Non-pigmented ciliary epithelial cell (primary cell): Measurements from ENCODE around the gene RND2.
"Not testable (repeated sequence)": the region's sequence is repeated elsewhere in the genome, so short reads cannot be mapped to it uniquely, and the experiment has no call there.

Source experiments
- DNase-seq: peaks from one replicate; pipeline ENCODE4 v3.0.0-alpha.2; 2010; ENCODE audit warnings: low read depth

The RND2 gene

DNA sequence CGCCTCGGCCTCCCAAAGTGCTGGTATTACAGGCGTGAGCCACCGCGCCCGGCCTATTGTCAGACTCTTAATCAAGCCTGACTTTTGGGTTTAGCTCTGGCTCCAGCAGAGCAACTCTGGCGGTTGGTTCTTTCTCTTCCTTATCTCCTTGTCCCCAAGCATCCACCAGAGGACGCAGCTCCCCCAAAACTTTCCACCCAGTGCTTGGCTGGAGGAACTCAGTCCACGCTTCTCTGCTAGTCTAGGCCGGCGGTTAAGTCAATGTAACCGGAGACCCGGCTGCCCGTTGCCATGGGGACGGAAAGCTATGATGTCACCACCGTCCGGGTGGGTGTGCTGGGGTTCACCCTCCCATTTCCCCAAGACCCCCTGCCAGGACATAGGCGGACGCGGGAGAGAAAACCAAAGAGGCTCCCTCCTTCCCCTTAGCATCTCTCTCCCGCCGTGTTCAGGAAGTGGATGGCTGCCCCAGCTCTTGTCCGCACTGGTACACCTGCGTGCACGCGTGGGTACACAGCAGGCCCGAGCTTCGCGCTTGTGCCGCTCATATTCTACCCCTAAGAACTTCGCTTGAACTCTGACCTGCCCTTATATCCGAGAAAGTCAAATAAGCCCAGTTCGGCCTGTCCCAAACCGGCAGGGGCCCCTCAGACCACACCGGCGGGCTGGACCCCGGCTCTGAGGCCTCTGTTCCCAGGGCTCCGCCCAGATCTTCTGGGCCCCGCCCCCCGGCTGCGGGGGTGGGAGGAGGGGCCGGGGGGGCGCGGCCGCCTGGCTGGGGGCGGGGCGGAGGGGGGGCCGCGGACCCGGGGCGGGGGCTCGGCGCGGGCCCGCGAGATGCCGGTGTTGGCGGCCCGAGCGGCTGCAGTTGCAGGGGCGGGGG is at the start of gene RND2:
RND2 (plus strand) TSS at position 825 of the 883 bp plus-strand sequence. CDS start 117 bp downstream, outside the sequence.
- DNase-seq: peak; percentile 88

DNA sequence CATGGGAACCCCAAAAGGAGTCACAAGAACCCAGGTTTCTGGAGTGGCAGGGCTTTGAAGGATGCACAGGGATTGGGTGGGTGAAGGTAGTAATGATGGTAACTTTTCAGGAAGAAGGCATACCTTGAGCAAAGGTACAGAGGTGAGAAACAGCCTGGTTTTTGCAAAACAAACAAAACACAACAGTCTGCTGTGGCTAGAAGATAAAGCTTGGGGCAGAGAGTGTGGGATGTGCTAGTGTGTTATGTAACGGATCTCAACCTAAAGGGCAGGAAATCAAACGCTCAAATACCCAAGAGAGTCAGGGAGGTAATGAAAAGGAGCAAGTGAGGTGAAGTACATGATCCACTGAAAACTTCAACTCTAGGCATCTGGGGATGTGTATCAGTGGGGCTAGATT is 49.8 kb upstream of the RND2 start:
- no peak for DNase-seq

DNA sequence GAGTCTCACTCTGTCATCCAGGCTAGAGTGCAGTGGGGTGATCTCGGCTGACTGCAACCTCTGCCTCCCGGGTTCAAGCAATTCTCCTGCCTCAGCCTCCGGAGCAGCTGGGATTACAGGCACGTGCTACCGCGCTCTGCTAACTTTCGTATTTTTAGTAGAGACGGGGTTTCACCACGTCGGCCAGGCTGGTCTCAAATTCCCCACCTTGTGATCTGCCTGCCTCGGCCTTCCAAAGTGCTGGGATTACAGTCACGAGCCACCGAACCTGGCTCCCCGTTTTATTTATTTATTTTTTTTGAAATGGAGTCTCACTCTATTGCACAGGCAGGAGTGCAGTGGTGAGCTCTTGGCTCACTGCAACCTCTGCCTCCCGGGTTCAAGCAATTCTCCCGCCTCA is 49.3 kb upstream of the RND2 start:
- DNase-seq: not testable (repeated sequence)

GRCh38 chr17:42979511-42980273 is 45.3 kb upstream of the RND2 start, which contains the start of gene PTGES3L:
Gene PTGES3L (minus strand): TSS chr17:42980080. CDS start chr17:42980053, 27 bp downstream.
- DNase-seq: no peak

DNA sequence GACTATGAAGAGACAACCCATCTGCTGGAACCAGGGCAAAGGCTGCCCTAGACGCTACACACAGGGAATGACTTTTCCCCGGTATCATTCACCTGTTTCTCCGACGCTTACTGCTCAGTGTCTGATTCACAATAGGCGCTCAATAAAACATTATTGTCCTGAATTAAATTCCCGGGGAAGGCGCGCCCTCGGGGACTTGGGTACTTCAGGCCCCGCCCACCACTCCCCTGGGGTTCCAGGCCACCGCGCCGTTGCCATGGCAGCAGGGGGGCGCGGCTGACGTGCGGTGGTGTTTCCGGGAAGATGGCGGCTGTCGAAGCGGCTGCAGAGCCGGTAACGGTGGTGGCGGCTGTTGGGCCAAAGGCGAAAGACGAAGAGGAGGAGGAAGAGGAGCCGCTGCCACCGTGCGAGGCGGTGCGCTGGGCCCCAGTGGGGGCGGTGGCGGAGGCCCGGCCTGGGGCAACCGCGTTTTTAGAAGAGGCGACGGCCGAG is 44.7 kb upstream of the RND2 start, which contains the start of gene RUNDC1:
RUNDC1 (plus strand) TSS at position 292 of the 492 bp plus-strand sequence; CDS start at position 304, 12 bp downstream.
- no peak for DNase-seq

DNA sequence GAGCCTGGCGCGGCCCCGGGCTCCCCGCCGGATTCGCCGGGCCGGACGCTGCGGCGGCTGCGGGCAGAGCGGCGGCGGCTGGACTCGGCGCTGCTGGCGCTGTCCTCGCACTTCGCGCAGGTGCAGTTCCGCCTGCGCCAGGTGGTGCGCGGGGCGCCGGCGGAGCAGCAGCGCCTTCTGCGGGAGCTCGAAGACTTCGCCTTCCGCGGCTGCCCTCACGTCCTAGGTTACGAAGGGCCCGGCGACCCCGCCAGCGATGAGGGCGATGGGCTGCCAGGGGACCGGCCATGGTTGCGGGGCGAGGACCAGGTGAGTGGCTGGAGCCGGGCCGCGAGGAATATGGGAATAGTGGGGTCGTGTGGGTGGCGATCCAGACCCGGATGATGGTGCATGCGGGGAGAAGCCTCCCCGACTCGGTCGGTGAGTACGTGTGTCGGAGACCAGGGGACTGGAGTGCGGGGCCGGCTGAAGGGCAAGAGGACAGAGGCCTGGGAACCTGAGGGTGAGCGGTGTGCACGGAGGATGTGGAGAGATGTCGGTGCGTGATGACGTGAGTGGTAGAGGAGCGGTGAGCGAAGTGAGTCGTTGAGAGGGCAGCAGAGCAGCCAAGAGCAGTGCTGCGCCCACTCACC is 44.1 kb upstream of the RND2 start:
- no peak for DNase-seq

GRCh38 chr17:42982266-42982665 is 42.8 kb upstream of the RND2 start:
- no peak for DNase-seq

DNA sequence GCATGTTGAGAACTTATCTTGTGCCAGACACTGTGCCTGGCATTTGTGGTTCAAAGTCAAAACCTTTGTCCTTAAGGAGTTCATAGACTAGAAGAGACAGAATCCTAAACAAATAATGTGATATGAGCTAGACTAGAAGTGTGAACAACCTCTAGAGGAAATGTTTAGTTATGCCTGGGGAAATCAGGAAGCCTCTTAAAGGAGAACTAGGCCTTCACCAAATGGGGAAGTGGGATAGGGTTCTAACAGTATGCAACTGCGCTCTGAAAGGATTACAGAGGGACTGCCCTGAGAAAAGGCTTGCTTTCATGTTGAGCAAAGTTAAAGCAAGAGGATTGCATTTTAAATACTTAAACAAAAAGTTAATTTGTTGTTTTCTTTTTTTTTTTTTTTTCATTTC is 39.8 kb upstream of the RND2 start:
- DNase-seq: no peak

DNA sequence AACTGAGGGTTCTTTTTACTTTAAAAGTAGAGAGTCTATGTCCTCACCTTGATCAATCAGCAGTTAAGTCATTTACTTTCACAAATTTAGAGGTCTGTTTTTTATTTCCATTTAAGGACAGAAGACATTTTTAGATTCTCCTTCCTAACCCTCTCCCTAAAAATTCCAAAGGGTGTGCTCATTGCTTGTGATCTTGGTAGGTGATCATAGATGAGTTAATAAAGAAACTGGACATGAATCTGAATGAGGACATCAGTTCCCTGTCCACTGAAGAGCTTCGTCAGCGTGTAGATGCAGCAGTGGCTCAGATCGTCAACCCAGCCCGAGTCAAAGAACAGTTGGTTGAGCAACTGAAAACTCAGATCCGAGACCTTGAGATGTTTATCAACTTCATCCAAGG is 35.9 kb upstream of the RND2 start:
- no peak for DNase-seq

DNA sequence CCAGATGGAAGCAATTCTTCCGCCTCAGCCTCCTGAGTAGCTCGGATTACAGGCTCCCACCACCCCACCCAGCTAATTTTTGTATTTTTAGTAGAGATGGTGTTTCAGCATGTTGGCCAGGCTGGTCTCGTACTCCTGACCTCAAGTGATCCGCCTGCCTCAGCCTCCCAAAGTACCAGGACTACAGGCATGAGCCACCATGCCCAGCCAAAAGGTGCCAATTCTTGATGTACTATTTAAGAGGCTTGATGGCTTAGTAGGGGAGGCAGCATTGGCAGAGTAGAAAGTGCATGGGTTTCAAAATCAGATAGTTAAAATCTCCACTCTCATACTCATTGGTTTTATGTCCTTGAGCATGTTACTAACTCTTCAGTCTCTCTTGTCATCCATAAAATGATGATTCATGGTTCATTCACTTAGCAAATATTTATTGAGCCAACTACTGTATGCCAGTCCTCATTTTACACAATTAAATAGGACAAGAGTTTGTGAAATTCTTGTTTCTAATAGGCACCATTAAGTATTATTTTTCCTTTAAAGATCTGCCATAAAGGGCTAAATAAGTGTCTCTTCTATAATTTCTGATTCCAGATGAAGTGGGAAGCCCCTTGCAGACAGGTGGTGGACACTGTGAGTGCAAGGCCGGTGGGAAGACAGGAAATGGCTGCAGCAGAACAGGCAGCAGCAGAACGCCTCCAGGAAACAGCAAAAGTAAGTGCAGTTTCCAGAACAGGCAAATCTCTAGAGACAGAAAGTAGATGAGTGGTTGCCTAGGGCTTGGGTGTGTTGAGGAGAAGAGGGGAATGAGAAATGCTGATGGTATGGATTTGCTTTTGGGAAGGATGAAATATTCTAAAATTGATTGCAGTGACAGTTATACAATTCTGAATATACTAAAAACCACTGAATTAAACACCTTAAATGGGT is 35.0 kb upstream of the RND2 start:
- no peak for DNase-seq

GRCh38 chr17:42991471-42991870 is 33.6 kb upstream of the RND2 start:
- no peak for DNase-seq

DNA sequence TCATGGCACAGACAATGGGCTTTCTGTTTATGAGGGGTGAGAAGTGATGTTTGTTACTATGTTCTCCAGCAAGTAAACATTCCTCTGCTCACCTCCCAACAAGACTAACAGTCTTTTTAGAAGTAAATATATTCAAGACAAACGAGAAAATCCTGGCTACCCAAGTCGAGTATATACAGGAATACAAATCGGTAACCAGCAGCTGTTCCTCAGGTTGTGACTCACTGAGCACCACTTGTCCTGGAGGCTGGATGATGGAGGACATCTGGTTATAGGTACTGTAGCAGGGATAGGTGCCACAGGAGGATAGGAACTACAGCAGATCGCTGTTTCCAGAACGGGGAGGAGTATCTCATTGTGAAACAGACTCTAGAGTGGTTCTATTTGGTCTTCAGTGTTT is 32.2 kb upstream of the RND2 start:
- no peak for DNase-seq

- DNase-seq: not testable (repeated sequence)
These were observed 31.1 kb upstream of the RND2 start for GRCh38 chr17:42993913-42994312.

DNA sequence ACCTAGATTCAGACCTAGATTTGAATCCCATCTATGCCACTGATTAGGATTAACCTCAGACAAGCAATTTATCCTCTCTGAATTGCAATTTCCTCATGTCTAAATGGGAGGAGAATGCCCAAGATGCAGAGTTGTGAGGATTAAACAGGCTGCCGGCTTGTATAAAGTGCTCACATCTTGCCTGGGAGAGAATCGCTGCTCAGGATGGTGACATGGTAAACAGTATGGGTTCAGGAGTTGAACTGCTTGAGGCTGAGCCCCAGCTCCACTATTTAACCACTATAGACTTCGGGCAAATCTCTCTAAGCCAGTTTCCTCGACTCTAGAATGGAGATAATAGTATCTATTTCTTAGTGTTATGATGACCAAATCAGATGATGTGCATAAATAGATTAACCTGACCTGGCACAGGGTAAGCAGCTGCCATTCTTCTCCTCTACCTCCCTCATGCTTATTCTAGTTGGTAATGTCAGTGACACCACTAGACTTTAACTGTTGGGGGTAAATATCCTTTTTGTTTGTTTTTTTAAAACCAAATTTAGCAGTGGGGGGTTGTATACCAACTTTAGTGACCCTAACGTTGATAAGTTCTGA is 27.5 kb upstream of the RND2 start:
- DNase-seq: no peak

- DNase-seq: peak; percentile 99
These were observed 26.8 kb upstream of the RND2 start, which contains the start of gene RPL27 for GRCh38 chr17:42997984-42998938. Gene RPL27 (plus strand): TSS chr17:42998419. CDS start chr17:42998751, 332 bp downstream.

- no peak for DNase-seq
These were observed 26.0 kb upstream of the RND2 start for GRCh38 chr17:42999003-42999525.

GRCh38 chr17:43000894-43001293 is 24.1 kb upstream of the RND2 start:
- DNase-seq: not testable (repeated sequence)

GRCh38 chr17:43003542-43004172 is 21.4 kb upstream of the RND2 start:
- no peak for DNase-seq
